ENCODE measurements around the gene RFWD3. TPM values are rescaled to one million over a fixed set of nuclear protein-coding genes. Genes with fewer than 3 reads are reported as not detected.

RFWD3 gene
- total and polyA plus RNA-seq, 2 of the 8 experiments (the other 6 are each of a cell fraction or from before 2014, with no cell fraction given), result 67.1 to 114 TPM

DNA sequence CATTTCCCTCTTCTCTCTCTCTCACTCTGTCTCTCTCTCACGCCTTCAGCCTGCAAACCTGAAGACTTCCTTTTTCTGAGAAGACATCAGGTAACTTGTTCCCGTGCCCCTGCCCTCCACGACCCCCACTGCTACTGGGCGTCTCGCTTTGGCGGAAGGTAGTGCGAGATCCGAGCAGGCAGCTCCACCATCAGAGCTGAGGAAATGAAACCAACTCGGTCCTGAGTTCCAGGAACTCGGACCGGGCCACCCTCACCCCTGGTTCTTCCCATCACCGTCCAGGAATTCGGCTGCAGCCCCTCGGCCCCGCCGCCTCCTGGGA is 33.4 kb upstream of the RFWD3 start:
- Histone ChIP-seq H2BK15ac (ENCODE audit: low read length) (no peak overlapping the region), H4K91ac (replicated peaks; ENCODE audit: insufficient read length, low read length) (peak overlapping the region; percentile 65), H2BK20ac (ENCODE audit: low read length) (peak overlapping the region; percentile 80; the same call in 1 of the 2 replicates), H3K18ac (ENCODE audit: extremely low read depth, low read length) (peak overlapping the region; percentile 96), H3K9me3 (ENCODE audit: insufficient read depth in 2 of 2, low read depth in 1 of 2, low read length in 1 of 2) (no peaks in the 10 kb centered on the region), H3K23me2 (ENCODE audit: low read depth, low read length) (peaks cover 9% of the 10 kb centered on the region), H3K56ac (replicated peaks; ENCODE audit: insufficient read length, low read depth, low read length) (peak overlapping the region; percentile 53), H3K4me1 (replicated peaks in 1 of 4; ENCODE audit: control insufficient read depth in 3 of 4, insufficient read depth in 4 of 4, low read length in 3 of 4) (peaks cover 0 to 3% (median 2%) of the 10 kb centered on the region in 4 experiments; a peak in 4 of 7 replicates), H3K27ac (ENCODE audit: low read depth, low read length) (no peak overlapping the region), H2BK5ac (ENCODE audit: low read depth, low read length) (peak overlapping the region; percentile 78; the same call in 1 of the 2 replicates), H3K79me1 (ENCODE audit: low read depth, low read length) (no peaks in the 10 kb centered on the region), H3K4ac (replicated peaks; ENCODE audit: insufficient read length, low read depth, low read length) (peak overlapping the region; percentile 77), H3K4me2 (ENCODE audit: insufficient read depth in 1 of 2, low read depth in 2 of 2, low read length in 2 of 2) (peak overlapping the region; percentile 73 to 86), H3K27me3 (replicated peaks in 1 of 4; ENCODE audit: control insufficient read depth in 3 of 4, extremely low read depth in 1 of 4, insufficient read depth in 3 of 4, low read length in 3 of 4) (peaks cover 0 to 10% (median 4%) of the 10 kb centered on the region in 4 experiments; a peak in 3 of 7 replicates), H3K14ac (ENCODE audit: insufficient read length) (no peak overlapping the region), H3K23ac (ENCODE audit: insufficient read length) (no peak overlapping the region), H2BK120ac (replicated peaks; ENCODE audit: low read depth, low read length) (no peak overlapping the region), H3K36me3 (ENCODE audit: control insufficient read depth in 2 of 4, insufficient read depth in 4 of 4, low read length in 3 of 4) (no peaks in the 10 kb centered on the region), H4K20me1 (replicated peaks in 1 of 2; ENCODE audit: control insufficient read depth in 1 of 2, insufficient read depth in 2 of 2, low read length in 2 of 2) (no peaks in the 10 kb centered on the region), H4K8ac (ENCODE audit: extremely low read depth, insufficient read depth, low read length) (peak overlapping the region; percentile 83), H2AFZ (ENCODE audit: low read length) (peak overlapping the region; percentile 95), H4K5ac (ENCODE audit: insufficient read length, low read depth, low read length) (no peak overlapping the region), H2BK12ac (ENCODE audit: low read depth, low read length) (0 out of 2 replicates have a peak overlapping the region, but pooled peaks have one; percentile 97), H2AK5ac (ENCODE audit: low read depth, low read length) (no peak overlapping the region), H3K79me2 (ENCODE audit: control insufficient read depth in 1 of 2, insufficient read depth in 2 of 2, low read length in 2 of 2) (no peaks in the 10 kb centered on the region), H3K4me3 (ENCODE audit: extremely low read depth in 1 of 4, insufficient read depth in 2 of 4, low read depth in 3 of 4, low read length in 4 of 4) (peak overlapping the region; percentile 34 to 61 (median 52)), H3K9ac (replicated peaks in 1 of 4; ENCODE audit: extremely low read depth in 1 of 4, low read depth in 3 of 4, low read length in 3 of 4) (peak overlapping the region in 3 of 4 experiments; percentile 1 to 57 (median 2); a peak in 5 of 7 replicates)
- ChIA-PET POLR2A (ENCODE audit: partially characterized antibody) (interaction anchor here (1.2 to 2.3 kb wide), 7 partner anchors 14 to 164 kb away, joined by 3 to 12 read pairs (median 3); partner anchors contain the start of gene RFWD3), CTCF (ENCODE audit: partially characterized antibody) (interaction anchor here (0.6 to 4.0 kb wide), 13 partner anchors 8 to 162 kb away, joined by 3 to 22 read pairs (median 5); partner anchors contain the start of gene RFWD3)
- DNase-seq (ENCODE audit: low read depth in 1 of 2, low spot score in 2 of 2) (no peak), FAIRE-seq (no peak)
- WGBS, 2 experiments (ENCODE audit: extremely low coverage in 1 of 2, insufficient coverage in 1 of 2, insufficient read length in 1 of 2, insufficient replicate concordance in 2 of 2, low coverage in 1 of 2, low lambda C conversion rate in 2 of 2, missing lambda C conversion rate in 1 of 2), result 26% methylated on average over 16 of the region's 16 CpGs; no CpG with 5 or more reads in 1 of the 2 experiments
- TF ChIP-seq NRF1 (IDR thresholded peaks at IDR 0.05; ENCODE audit: low read depth, low read length), result no peak
- TF ChIP-seq POLR2A (IDR thresholded peaks at IDR 0.05; ENCODE audit: control extremely low read depth in 1 of 2, low read depth in 2 of 2, low read length in 2 of 2), result no peak
- TF ChIP-seq CREB1 (IDR thresholded peaks at IDR 0.05), result no peak
- no peak for TF ChIP-seq BCL11A (IDR thresholded peaks at IDR 0.05; ENCODE audit: low read depth in 2 of 2, low read length in 2 of 2)
- TF ChIP-seq KDM1A (IDR thresholded peaks at IDR 0.05; ENCODE audit: borderline replicate concordance, low read length), result no peak
- no peak for TF ChIP-seq HDAC2 (IDR thresholded peaks at IDR 0.05; ENCODE audit: borderline replicate concordance in 1 of 2, low read depth in 2 of 2, low read length in 2 of 2)
- TF ChIP-seq, protein P1, sequence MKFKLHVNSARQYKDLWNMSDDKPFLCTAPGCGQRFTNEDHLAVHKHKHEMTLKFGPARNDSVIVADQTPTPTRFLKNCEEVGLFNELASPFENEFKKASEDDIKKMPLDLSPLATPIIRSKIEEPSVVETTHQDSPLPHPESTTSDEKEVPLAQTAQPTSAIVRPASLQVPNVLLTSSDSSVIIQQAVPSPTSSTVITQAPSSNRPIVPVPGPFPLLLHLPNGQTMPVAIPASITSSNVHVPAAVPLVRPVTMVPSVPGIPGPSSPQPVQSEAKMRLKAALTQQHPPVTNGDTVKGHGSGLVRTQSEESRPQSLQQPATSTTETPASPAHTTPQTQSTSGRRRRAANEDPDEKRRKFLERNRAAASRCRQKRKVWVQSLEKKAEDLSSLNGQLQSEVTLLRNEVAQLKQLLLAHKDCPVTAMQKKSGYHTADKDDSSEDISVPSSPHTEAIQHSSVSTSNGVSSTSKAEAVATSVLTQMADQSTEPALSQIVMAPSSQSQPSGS (IDR thresholded peaks at IDR 0.05; ENCODE audit: low read length), result no peak
- no peak for TF ChIP-seq ZNF274 (IDR thresholded peaks at IDR 0.05; ENCODE audit: borderline replicate concordance, extremely low read depth, low read length)
- no peak for TF ChIP-seq YY1 (IDR thresholded peaks at IDR 0.05; ENCODE audit: low read depth, low read length)
- no peak for TF ChIP-seq TAF7 (optimal IDR thresholded peaks at IDR 0.05; ENCODE audit: borderline replicate concordance, low read depth, low read length)
- TF ChIP-seq TAF1 (IDR thresholded peaks at IDR 0.05; ENCODE audit: low read depth, low read length), result no peak; the same call in 1 of the 2 replicates
- no peak for TF ChIP-seq BACH1 (IDR thresholded peaks at IDR 0.05; ENCODE audit: low read length)
- TF ChIP-seq EGR1 (IDR thresholded peaks at IDR 0.05; ENCODE audit: borderline replicate concordance, low read depth, low read length), result no peak

All from H1 (cell line).